IMR-90 (cell line): ENCODE data around the gene STIM1.

Source experiments
- BHLHE40 ChIP-seq: fragments of 150-350 bp; IDR thresholded peaks from 2 replicates; pipeline ENCODE4 v1.6.1; 2016; ENCODE audit warnings: mild to moderate bottlenecking, low read depth, low read length
- CEBPB ChIP-seq: IDR thresholded peaks from 2 replicates; pipeline ENCODE4 v1.6.1; 2012; ENCODE audit warnings: low read depth, low read length, improper control_type of control experiment
- CTCF ChIP-seq: conservative IDR thresholded peaks from 2 replicates; pipeline ENCODE4 v1.5.1; 2012; ENCODE audit warnings: mild to moderate bottlenecking, low read depth, low read length, improper control_type of control experiment
- FOS ChIP-seq: fragments of 150-350 bp; IDR thresholded peaks from 2 replicates; pipeline ENCODE4 v1.6.1; 2016; ENCODE audit warnings: low read depth, low read length
- MXI1 ChIP-seq: IDR thresholded peaks from 2 replicates; pipeline ENCODE4 v1.6.1; 2012; ENCODE audit warnings: low read depth, mild to moderate bottlenecking, low read length, moderate library complexity, borderline replicate concordance
- POLR2A ChIP-seq: IDR thresholded peaks from 2 replicates; pipeline ENCODE4 v1.6.1; 2012; ENCODE audit warnings: mild to moderate bottlenecking, low read depth, low read length
- RFX5 ChIP-seq: IDR thresholded peaks from 2 replicates; pipeline ENCODE4 v1.8.0; 2012; ENCODE audit warnings: low read depth, mild to moderate bottlenecking, low read length, moderate library complexity
- SMC3 ChIP-seq: fragments of 150-350 bp; IDR thresholded peaks from 2 replicates; pipeline ENCODE4 v1.6.1; 2016; ENCODE audit warnings: low read depth, mild to moderate bottlenecking, antibody characterized with exemption, low read length, moderate library complexity

- no peak for TF ChIP-seq POLR2A
- no peak for TF ChIP-seq MXI1
- no peak for TF ChIP-seq CTCF
- TF ChIP-seq CEBPB, result no peak
- TF ChIP-seq SMC3, result no peak
- no peak for TF ChIP-seq RFX5
- TF ChIP-seq BHLHE40, result no peak
- TF ChIP-seq FOS, result no peak
Observed at GRCh38 chr11:3989921-3990290, 134.4 kb downstream of the STIM1 start.
